HEK293T (cell line): ENCODE data around the gene CHMP2A.

Experiments
- BHLHE40 ChIP-seq: fragments of 450-650 bp; IDR thresholded peaks from 2 replicates; pipeline ENCODE4 v1.6.1; 2016; ENCODE audit warnings: mild to moderate bottlenecking, moderate library complexity, borderline replicate concordance
- CTBP1 ChIP-seq: fragments of 450-650 bp; IDR thresholded peaks from 2 replicates; pipeline ENCODE4 v1.6.1; 2016; ENCODE audit warnings: borderline replicate concordance
- FOXA1 ChIP-seq: fragments of 450-650 bp; IDR thresholded peaks from 2 replicates; pipeline ENCODE4 v1.6.1; 2016; ENCODE audit warnings: mild to moderate bottlenecking
- FOXM1 ChIP-seq: fragments of 450-650 bp; IDR thresholded peaks from 2 replicates; pipeline ENCODE4 v1.6.1; 2017; ENCODE audit warnings: mild to moderate bottlenecking, borderline replicate concordance
- L3MBTL2 ChIP-seq: fragments of 450-650 bp; conservative IDR thresholded peaks from 2 replicates; pipeline ENCODE4 v1.6.1; 2016; ENCODE audit warnings: mild to moderate bottlenecking
- LEF1 ChIP-seq: fragments of 450-650 bp; IDR thresholded peaks from 2 replicates; pipeline ENCODE4 v1.6.1; 2017; ENCODE audit warnings: mild to moderate bottlenecking, borderline replicate concordance
- TARDBP ChIP-seq: fragments of 450-650 bp; IDR thresholded peaks from 2 replicates; pipeline ENCODE4 v1.6.1; 2016
- TF ChIP-seq, protein P1 (sequence below): fragments of 450-650 bp; IDR thresholded peaks from 2 replicates; pipeline ENCODE4 v1.6.1; 2016

DNA sequence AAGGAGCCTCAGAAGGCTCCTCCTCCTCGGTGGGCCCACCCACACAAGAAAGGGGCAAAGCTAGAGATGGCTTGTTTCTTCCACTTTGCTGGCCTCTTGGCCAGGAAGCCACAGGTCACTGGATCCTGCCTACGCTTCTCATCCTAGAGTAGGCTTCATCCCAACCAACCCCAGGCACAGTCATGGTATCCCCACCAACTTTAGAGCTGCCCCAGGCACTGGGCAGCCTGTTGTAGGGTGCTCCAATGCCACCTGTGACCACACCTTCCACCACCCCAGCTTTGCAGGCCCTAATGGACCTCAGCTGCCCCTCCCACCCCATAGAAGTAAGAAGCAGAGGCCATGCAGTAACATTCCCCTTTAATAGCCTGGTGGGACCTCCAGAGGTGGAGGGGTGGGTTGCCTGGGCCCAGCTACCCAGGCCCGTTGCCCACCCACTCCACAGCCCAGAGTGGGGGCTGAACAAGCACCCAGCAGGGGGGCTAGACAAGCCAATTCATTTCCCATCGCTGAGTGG, 522 bp upstream of the CHMP2A start:
- TF ChIP-seq FOXA1 (no peak), FOXM1 (no peak), L3MBTL2 (no peak), BHLHE40 (no peak), CTBP1 (no peak), TARDBP (no peak), LEF1 (no peak)
- TF ChIP-seq, protein P1, sequence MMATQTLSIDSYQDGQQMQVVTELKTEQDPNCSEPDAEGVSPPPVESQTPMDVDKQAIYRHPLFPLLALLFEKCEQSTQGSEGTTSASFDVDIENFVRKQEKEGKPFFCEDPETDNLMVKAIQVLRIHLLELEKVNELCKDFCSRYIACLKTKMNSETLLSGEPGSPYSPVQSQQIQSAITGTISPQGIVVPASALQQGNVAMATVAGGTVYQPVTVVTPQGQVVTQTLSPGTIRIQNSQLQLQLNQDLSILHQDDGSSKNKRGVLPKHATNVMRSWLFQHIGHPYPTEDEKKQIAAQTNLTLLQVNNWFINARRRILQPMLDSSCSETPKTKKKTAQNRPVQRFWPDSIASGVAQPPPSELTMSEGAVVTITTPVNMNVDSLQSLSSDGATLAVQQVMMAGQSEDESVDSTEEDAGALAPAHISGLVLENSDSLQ, result no peak
